ENCODE results near the gene RNF126.

The RNF126 gene

GRCh38 chr19:682678-683320, 19.8 kb upstream of the RNF126 start:
- DNase-seq (ENCODE audit: low read depth), result no peak
- no peak for TF ChIP-seq CTCF (IDR thresholded peaks at IDR 0.05; ENCODE audit: control insufficient read depth, extremely low read depth, insufficient read depth)
- no peak overlapping the region for H3K4me3 ChIP-seq (ENCODE audit: low read depth, low read length)

GRCh38 chr19:681029-682019, 18.3 kb upstream of the RNF126 start:
- DNase-seq (ENCODE audit: low read depth), result peak; percentile 72
- H3K4me3 ChIP-seq (ENCODE audit: low read depth, low read length), result peak overlapping the region; percentile 61

GRCh38 chr19:680287-681028, 17.4 kb upstream of the RNF126 start:
- H3K4me3 ChIP-seq (ENCODE audit: low read depth, low read length), result peak overlapping the region; percentile 61
- TF ChIP-seq CTCF (IDR thresholded peaks at IDR 0.05; ENCODE audit: control insufficient read depth, extremely low read depth, insufficient read depth), result peak; percentile 72
- peak; percentile 87 for DNase-seq (ENCODE audit: low read depth)

More at GRCh38 chr19:681029-682019, 18.3 kb upstream of the RNF126 start:
- TF ChIP-seq CTCF (IDR thresholded peaks at IDR 0.05; ENCODE audit: control insufficient read depth, extremely low read depth, insufficient read depth), result no peak

DNA sequence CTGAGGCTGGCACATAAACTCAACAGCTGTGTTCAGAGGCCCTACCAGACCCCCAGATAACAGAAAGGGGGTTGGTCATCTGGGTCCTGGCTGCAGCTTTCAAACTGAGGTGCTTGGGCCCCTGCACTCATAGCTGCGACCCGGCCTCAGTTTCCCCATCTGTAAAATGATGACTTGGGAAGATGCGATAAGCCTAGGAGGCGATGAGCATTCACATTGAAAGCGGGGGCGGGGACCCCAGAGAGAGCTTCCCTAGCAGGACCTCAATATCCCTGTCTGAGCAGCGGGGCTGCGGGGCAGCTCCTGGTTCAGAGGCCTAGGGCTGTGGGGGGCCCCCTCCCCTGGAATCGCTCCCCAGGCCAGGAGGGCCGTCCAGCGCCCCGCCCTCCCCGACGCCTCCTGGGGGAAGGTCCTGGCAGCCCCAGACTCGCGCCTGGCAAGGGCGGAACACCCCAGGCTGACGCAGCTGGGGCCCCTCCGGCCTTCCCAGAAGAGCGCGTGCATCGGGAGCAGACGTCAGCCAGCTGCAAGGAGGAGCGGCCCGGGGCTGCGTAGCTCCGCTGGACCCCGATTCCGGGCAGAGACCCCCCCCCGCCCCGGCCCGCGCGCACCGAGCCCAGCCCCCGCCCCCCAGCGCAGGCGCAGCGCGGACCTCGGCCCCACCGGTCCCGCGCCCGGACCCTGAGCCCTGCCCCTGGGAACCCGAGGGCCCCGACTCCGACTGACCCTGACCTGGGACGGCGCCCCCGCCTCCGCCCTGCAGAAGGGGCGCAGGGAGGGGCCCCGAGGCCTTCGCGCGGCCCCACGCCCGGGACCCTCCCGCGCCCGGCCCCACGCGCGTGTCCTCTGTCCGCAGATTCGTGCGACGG, 16.6 kb upstream of the RNF126 start:
- peak overlapping the region; percentile 59 for H3K4me3 ChIP-seq (ENCODE audit: low read depth, low read length)
- DNase-seq (ENCODE audit: low read depth), result no peak
- TF ChIP-seq CTCF (IDR thresholded peaks at IDR 0.05; ENCODE audit: control insufficient read depth, extremely low read depth, insufficient read depth), result no peak

GRCh38 chr19:678791-679388, 15.9 kb upstream of the RNF126 start:
- no peak for TF ChIP-seq CTCF (IDR thresholded peaks at IDR 0.05; ENCODE audit: control insufficient read depth, extremely low read depth, insufficient read depth)
- peak overlapping the region; percentile 59 for H3K4me3 ChIP-seq (ENCODE audit: low read depth, low read length)
- no peak for DNase-seq (ENCODE audit: low read depth)

Measured in LNCaP clone FGC (cell line).